22Rv1 (cell line): ENCODE measurements around the gene STX3.

ENCODE experiments used
- H3K27ac ChIP-seq: fragments of 450-650 bp; 2 replicates; pipeline ENCODE4 v1.5.1; 2017
- ZFX ChIP-seq: fragments of 450-650 bp; IDR thresholded peaks from 2 replicates; pipeline ENCODE4 v1.6.1; 2017; ENCODE audit warnings: antibody characterized with exemption, borderline replicate concordance
- TF ChIP-seq, protein P1 (sequence below): fragments of 450-650 bp; IDR thresholded peaks from 2 replicates; pipeline ENCODE4 v1.5.1; 2017; ENCODE audit warnings: mild to moderate bottlenecking

The STX3 gene

DNA sequence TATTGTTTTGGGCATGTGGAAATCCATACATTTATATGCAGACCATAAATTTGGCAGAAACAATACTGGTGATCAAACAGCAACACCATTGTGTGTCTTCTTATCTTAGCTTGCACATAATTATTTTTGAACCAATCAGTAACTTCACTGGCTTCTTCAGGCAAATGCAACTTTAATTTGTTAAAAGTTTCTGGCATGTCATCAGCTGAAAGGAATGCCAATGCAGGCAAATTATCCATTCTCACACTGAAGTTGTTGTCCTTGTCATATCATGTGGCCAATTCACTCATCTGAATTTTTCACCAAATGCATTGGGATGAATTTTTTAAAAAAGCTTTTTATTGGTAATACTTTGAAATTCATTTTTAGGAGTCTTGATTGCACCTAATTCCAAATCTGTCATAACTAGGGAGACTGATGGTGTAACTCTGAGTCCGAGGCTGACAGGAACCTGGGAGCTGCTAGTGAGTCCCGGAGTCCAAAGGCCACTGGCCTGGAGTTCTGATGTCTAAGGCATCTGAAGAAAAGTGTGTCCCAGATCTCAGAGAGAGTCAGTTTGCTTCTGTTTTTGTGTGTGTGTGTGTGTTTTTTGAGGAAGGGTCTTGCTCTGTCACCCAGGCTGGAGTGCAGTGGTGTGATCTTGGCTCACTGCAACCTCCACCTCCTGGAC, 24.1 kb upstream of the STX3 start:
- no peak overlapping the region for H3K27ac ChIP-seq
- no peak for TF ChIP-seq ZFX
- TF ChIP-seq, protein P1, sequence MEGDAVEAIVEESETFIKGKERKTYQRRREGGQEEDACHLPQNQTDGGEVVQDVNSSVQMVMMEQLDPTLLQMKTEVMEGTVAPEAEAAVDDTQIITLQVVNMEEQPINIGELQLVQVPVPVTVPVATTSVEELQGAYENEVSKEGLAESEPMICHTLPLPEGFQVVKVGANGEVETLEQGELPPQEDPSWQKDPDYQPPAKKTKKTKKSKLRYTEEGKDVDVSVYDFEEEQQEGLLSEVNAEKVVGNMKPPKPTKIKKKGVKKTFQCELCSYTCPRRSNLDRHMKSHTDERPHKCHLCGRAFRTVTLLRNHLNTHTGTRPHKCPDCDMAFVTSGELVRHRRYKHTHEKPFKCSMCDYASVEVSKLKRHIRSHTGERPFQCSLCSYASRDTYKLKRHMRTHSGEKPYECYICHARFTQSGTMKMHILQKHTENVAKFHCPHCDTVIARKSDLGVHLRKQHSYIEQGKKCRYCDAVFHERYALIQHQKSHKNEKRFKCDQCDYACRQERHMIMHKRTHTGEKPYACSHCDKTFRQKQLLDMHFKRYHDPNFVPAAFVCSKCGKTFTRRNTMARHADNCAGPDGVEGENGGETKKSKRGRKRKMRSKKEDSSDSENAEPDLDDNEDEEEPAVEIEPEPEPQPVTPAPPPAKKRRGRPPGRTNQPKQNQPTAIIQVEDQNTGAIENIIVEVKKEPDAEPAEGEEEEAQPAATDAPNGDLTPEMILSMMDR, result no peak

DNA sequence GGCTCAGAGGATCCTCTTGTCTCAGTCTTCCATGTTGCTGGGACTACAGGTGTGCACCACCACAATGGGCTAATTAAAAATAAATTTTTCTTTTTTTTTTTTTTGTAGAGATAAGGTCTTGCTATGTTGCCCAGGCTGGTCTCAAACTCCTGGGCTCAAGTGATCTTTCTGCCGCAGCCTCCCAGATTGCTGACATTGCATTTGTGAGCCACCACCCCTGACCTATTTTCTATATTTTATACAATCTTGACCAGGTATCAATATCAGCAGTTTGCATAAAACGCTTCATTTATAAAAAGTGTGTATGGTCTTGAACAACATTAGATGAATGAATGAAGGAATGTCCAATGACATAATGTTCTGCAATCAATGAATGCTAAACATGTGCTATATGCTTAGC, 9.1 kb upstream of the STX3 start:
- no peak for TF ChIP-seq ZFX
- TF ChIP-seq, protein P1, result no peak
- H3K27ac ChIP-seq, result no peak overlapping the region

DNA sequence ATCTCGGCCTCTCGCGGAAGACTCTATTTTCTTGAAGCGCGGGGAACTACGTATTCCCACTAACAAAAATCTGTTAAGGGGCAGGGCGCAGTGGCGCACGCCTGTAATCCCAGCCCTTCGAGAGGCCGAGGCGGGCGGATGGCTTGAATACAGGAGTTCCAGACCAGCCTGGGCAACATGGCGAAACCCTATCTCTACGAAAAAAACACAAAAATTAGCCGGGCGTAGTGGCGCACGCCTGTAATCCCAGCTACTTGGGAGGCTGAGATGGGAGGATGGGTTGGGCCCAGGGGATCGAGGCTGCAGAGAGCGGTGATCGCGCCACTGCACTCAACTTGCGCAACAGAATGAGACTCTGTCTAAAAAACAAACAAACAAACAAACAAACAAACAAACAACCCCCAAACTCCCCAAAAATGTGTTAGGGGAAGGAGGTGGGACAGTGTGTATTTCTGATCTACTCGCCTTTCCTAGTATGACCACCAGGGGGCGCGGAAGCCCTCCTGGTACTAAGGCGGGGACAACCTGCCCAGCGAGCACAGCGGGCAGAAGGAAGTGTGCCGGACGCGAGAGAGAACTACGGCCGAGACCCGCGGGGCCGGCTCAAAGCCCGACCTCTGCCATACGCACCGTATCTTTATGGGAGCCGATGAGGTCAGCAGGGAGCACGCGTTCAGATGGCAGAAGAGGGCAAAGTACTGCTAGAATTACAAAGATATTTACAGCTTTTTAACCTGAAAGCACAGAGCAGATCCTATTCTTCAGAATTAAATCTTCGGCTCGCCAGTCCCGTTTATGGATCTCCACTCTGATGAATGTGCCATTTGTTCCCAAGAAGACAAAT, 1.3 kb upstream of the STX3 start:
- H3K27ac ChIP-seq, result peak overlapping the region; percentile 88

DNA sequence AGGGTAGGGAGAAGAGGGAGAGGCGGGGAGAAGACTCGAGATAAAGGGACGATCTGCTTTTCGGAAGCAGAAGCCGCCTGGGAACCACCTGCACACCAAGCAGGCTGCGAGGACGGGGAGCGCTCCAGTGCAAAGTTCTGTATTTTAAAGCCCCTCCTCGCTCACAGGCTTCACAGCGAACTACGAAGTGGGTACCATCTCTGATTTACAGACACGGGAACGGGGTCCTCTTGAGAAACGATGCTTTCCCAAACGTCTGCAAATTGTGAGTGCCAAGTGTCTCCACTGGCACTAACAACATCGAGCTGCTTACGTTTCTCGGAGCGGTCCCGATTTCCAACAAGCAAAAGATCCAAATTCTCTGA, 700 bp upstream of the STX3 start:
- H3K27ac ChIP-seq, result peak overlapping the region; percentile 88
- TF ChIP-seq ZFX, result no peak
- TF ChIP-seq, protein P1, result no peak

More for the DNA sequence above, 1.3 kb upstream of the STX3 start:
- TF ChIP-seq ZFX, result no peak
- TF ChIP-seq, protein P1, result peak; percentile 93

DNA sequence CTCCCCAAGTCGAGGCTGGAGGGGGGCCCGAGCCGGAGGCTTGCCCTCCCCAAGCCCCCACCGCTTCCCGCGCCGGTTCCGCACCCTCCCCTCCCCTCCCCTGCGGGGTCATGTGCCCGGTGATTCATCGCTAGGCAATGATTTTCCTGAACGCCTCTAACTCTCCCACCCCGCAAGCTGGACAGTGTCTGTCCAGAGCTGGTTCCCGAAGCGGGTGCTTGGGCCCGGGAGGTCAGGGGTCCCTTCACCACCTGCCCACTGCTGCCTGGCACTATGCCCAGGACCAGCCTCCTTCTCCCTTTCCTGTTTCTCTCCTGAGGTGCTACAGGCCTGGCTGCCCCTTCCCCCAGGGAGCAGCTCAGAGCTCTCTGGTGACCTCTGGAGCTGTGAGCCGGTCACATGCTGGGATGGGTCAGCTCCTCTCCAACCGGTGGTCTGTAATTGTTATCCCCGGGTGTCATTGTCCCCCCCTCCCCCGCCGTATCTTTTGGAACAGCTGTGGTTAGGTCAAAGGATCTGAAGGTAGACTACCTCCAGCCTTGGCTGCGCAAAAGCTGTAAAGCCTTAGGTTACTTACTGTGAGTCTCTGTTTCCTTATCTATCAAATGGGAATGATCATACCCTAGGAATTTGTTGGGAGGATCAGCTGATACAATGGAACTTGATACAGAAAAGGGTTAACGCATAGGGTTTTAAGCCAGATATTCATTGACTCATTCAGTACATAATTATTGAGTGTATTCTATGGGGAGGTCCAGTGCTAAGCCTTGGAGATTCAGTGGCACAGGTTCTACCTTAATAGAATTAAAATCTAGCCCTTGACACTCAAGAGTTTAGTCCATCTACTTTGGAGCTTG, 753 bp downstream of the STX3 start:
- no peak for TF ChIP-seq ZFX
- TF ChIP-seq, protein P1, result peak; percentile 16; the same call in 1 of the 2 replicates
- peak overlapping the region; percentile 88 for H3K27ac ChIP-seq

DNA sequence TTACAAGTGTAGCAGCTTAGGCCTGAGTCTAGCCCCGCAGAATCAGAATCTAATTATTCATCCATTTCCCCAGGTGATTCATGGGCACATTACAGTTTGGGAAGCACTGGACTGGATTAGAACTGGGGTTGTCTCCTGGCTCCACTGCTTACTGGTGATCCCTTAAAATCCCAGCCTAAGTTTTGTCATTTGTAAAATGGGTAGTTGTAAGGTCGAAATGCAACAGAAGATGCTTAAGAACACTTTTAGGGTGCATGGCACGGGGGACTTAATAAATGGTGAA, 1.3 kb downstream of the STX3 start:
- H3K27ac ChIP-seq, result peak overlapping the region; percentile 88
- TF ChIP-seq ZFX, result no peak
- TF ChIP-seq, protein P1, result no peak
